ENCODE results near the gene ETHE1. TPM values are rescaled to one million over a fixed set of nuclear protein-coding genes. Genes with fewer than 3 reads are reported as not detected.

ETHE1 gene
- total RNA-seq, 2 experiments from 2014 or later: 104 to 112 TPM

- Mint-ChIP-seq H3K4me3 (peak overlapping the region; percentile 40), H3K27me3 (no peaks in the 10 kb centered on the region), H3K27ac (peak overlapping the region; percentile 95), H3K4me1 (ENCODE audit: low read depth) (peaks cover 38% of the 10 kb centered on the region), H3K36me3 (peaks cover 22% of the 10 kb centered on the region), H3K9me3 (no peaks in the 10 kb centered on the region)
- ChIA-PET POLR2A (interaction anchor here (1.1 kb wide), 1 partner anchor 13 kb away, joined by 3 read pairs; the partner anchor contains the start of genes PINLYP and XRCC1), CTCF (interaction anchor here (1.1 to 1.2 kb wide), 2 partner anchors 8 to 32 kb away, joined by 3 to 4 read pairs; no protein-coding TSS in a partner anchor)
- peak; percentile 86 for DNase-seq
- intact Hi-C loops (cut with micrococcal nuclease): loop anchor here (1.0 to 2.0 kb wide), 4 partner anchors 13 to 56 kb away; partner anchors contain the start of genes IRGQ, PINLYP, XRCC1 and ZNF428
These were observed 35.8 kb upstream of the ETHE1 start for GRCh38 chr19:43562698-43563241.

- no peak for DNase-seq
These were observed 35.3 kb upstream of the ETHE1 start for GRCh38 chr19:43562226-43562697.

GRCh38 chr19:43561139-43561970 is 34.4 kb upstream of the ETHE1 start:
- intact Hi-C loops (cut with micrococcal nuclease): no loop called here
- no peak for DNase-seq
- CTCF ChIA-PET: interaction anchor here (0.7 to 2.3 kb wide), 2 partner anchors 33 to 107 kb away, joined by 4 to 10 read pairs; no protein-coding TSS in a partner anchor
- Mint-ChIP-seq H3K27me3 (no peaks in the 10 kb centered on the region), H3K4me3 (no peak overlapping the region), H3K27ac (peak overlapping the region; percentile 95), H3K36me3 (peaks cover 22% of the 10 kb centered on the region), H3K4me1 (ENCODE audit: low read depth) (peaks cover 38% of the 10 kb centered on the region), H3K9me3 (no peaks in the 10 kb centered on the region)
- POLR2A ChIA-PET: interaction anchor here (0.5 kb wide), 1 partner anchor 185 kb away, joined by 5 read pairs; no protein-coding TSS in a partner anchor

More at GRCh38 chr19:43562226-43562697, 35.3 kb upstream of the ETHE1 start:
- intact Hi-C loops (cut with micrococcal nuclease): loop anchor here (1.0 to 2.0 kb wide), 4 partner anchors 13 to 57 kb away; partner anchors contain the start of genes IRGQ, PINLYP, XRCC1 and ZNF428
- CTCF ChIA-PET: no interaction called here
- Mint-ChIP-seq H3K4me1 (ENCODE audit: low read depth) (peaks cover 40% of the 10 kb centered on the region), H3K4me3 (no peak overlapping the region), H3K9me3 (no peaks in the 10 kb centered on the region), H3K27ac (peak overlapping the region; percentile 95), H3K36me3 (peaks cover 22% of the 10 kb centered on the region), H3K27me3 (no peaks in the 10 kb centered on the region)
- POLR2A ChIA-PET: no interaction called here

- DNase-seq: no peak
- no peak overlapping the region for H3K4me3 Mint-ChIP-seq
- intact Hi-C loops (cut with micrococcal nuclease): no loop called here
- CTCF ChIA-PET: interaction anchor here (1.5 to 2.3 kb wide), 2 partner anchors 34 to 41 kb away, joined by 5 to 10 read pairs; no protein-coding TSS in a partner anchor
- POLR2A ChIA-PET: interaction anchor here (0.5 kb wide), 1 partner anchor 185 kb away, joined by 5 read pairs; no protein-coding TSS in a partner anchor
- no peaks in the 10 kb centered on the region for H3K27me3 Mint-ChIP-seq
- peaks cover 38% of the 10 kb centered on the region for H3K4me1 Mint-ChIP-seq (ENCODE audit: low read depth)
- H3K36me3 Mint-ChIP-seq: peaks cover 22% of the 10 kb centered on the region
- H3K27ac Mint-ChIP-seq: peak overlapping the region; percentile 95
- H3K9me3 Mint-ChIP-seq: no peaks in the 10 kb centered on the region
These were observed 33.7 kb upstream of the ETHE1 start for GRCh38 chr19:43560687-43561086.

GRCh38 chr19:43555185-43555770 is 28.3 kb upstream of the ETHE1 start:
- ChIA-PET POLR2A (interaction anchor here (2.3 kb wide), 1 partner anchor 40 kb away, joined by 11 read pairs; the partner anchor contains the start of genes IRGQ and ZNF576), CTCF (interaction anchor here (0.6 to 6.6 kb wide), 42 partner anchors 8 to 261 kb away, joined by 3 to 145 read pairs (median 6); partner anchors contain the start of genes IRGQ, PHLDB3, PINLYP and XRCC1)
- peak; percentile 87 for DNase-seq
- intact Hi-C loops (cut with micrococcal nuclease): loop anchor here (1.0 to 2.0 kb wide), 2 partner anchors 20 to 41 kb away; partner anchors contain the start of genes IRGQ, PINLYP, XRCC1 and ZNF576
- H3K9me3 Mint-ChIP-seq: no peaks in the 10 kb centered on the region
- peaks cover 23% of the 10 kb centered on the region for H3K36me3 Mint-ChIP-seq
- peak overlapping the region; percentile 38 for H3K27ac Mint-ChIP-seq
- H3K27me3 Mint-ChIP-seq: no peaks in the 10 kb centered on the region
- peaks cover 9% of the 10 kb centered on the region for H3K4me1 Mint-ChIP-seq (ENCODE audit: low read depth)
- H3K4me3 Mint-ChIP-seq: no peak overlapping the region

GRCh38 chr19:43554317-43554895 is 27.4 kb upstream of the ETHE1 start:
- ChIA-PET CTCF (interaction anchor here (1.0 to 6.6 kb wide), 33 partner anchors 7 to 255 kb away, joined by 3 to 145 read pairs (median 6); partner anchors contain the start of genes IRGQ, PHLDB3, PINLYP and XRCC1), POLR2A (interaction anchor here (1.7 to 2.3 kb wide), 2 partner anchors 25 to 41 kb away, joined by 3 to 11 read pairs; partner anchors contain the start of genes IRGQ and ZNF576)
- intact Hi-C loops (cut with micrococcal nuclease): loop anchor here (2.0 kb wide), 1 partner anchor 20 kb away; the partner anchor contains the start of genes PINLYP and XRCC1
- H3K4me3 Mint-ChIP-seq: no peak overlapping the region
- H3K27ac Mint-ChIP-seq: no peak overlapping the region
- peaks cover 23% of the 10 kb centered on the region for H3K36me3 Mint-ChIP-seq
- H3K4me1 Mint-ChIP-seq (ENCODE audit: low read depth): peaks cover 9% of the 10 kb centered on the region
- H3K27me3 Mint-ChIP-seq: no peaks in the 10 kb centered on the region
- no peak for DNase-seq
- H3K9me3 Mint-ChIP-seq: no peaks in the 10 kb centered on the region

- intact Hi-C loops (cut with micrococcal nuclease): loop anchor here (2.0 kb wide), 1 partner anchor 21 kb away; the partner anchor contains the start of genes PINLYP and XRCC1
- no peaks in the 10 kb centered on the region for H3K27me3 Mint-ChIP-seq
- H3K36me3 Mint-ChIP-seq: peaks cover 25% of the 10 kb centered on the region
- ChIA-PET CTCF (interaction anchor here (2.2 to 6.6 kb wide), 5 partner anchors 19 to 114 kb away, joined by 9 to 145 read pairs (median 24); partner anchors contain the start of genes IRGQ, PINLYP, XRCC1 and ZNF575), POLR2A (interaction anchor here (1.2 to 1.7 kb wide), 2 partner anchors 25 to 42 kb away, joined by 3 read pairs; partner anchors contain the start of genes IRGQ and ZNF576)
- H3K27ac Mint-ChIP-seq: no peak overlapping the region
- no peaks in the 10 kb centered on the region for H3K9me3 Mint-ChIP-seq
- no peak for DNase-seq
- no peak overlapping the region for H3K4me3 Mint-ChIP-seq
- peaks cover 9% of the 10 kb centered on the region for H3K4me1 Mint-ChIP-seq (ENCODE audit: low read depth)
These were observed 26.7 kb upstream of the ETHE1 start for GRCh38 chr19:43553656-43554055.

- no peak overlapping the region for H3K27ac Mint-ChIP-seq
- CTCF ChIA-PET: interaction anchor here (5.6 to 6.6 kb wide), 2 partner anchors 18 to 44 kb away, joined by 79 to 145 read pairs; partner anchors contain the start of genes IRGQ, ZNF575 and ZNF576
These were observed 25.6 kb upstream of the ETHE1 start for GRCh38 chr19:43552616-43553015.

GRCh38 chr19:43552198-43552450 is 25.1 kb upstream of the ETHE1 start:
- Mint-ChIP-seq H3K4me3 (no peak overlapping the region), H3K27ac (no peak overlapping the region), H3K36me3 (peaks cover 25% of the 10 kb centered on the region), H3K27me3 (no peaks in the 10 kb centered on the region), H3K4me1 (ENCODE audit: low read depth) (peaks cover 6% of the 10 kb centered on the region), H3K9me3 (no peaks in the 10 kb centered on the region)
- intact Hi-C loops (cut with micrococcal nuclease): no loop called here
- no peak for DNase-seq
- POLR2A ChIA-PET: no interaction called here
- CTCF ChIA-PET: interaction anchor here (5.6 to 6.6 kb wide), 2 partner anchors 17 to 44 kb away, joined by 79 to 145 read pairs; partner anchors contain the start of genes IRGQ, ZNF575 and ZNF576

More at GRCh38 chr19:43552616-43553015, 25.6 kb upstream of the ETHE1 start:
- peaks cover 9% of the 10 kb centered on the region for H3K4me1 Mint-ChIP-seq (ENCODE audit: low read depth)
- no peaks in the 10 kb centered on the region for H3K27me3 Mint-ChIP-seq
- peaks cover 25% of the 10 kb centered on the region for H3K36me3 Mint-ChIP-seq
- H3K9me3 Mint-ChIP-seq: no peaks in the 10 kb centered on the region
- POLR2A ChIA-PET: interaction anchor here (1.2 kb wide), 1 partner anchor 43 kb away, joined by 3 read pairs; the partner anchor contains the start of genes IRGQ and ZNF576
- no peak overlapping the region for H3K4me3 Mint-ChIP-seq
- intact Hi-C loops (cut with micrococcal nuclease): no loop called here
- DNase-seq: no peak

GRCh38 chr19:43551399-43552197 is 24.6 kb upstream of the ETHE1 start:
- H3K9me3 Mint-ChIP-seq: no peaks in the 10 kb centered on the region
- peaks cover 6% of the 10 kb centered on the region for H3K4me1 Mint-ChIP-seq (ENCODE audit: low read depth)
- no peak for DNase-seq
- intact Hi-C loops (cut with micrococcal nuclease): no loop called here
- CTCF ChIA-PET: interaction anchor here (0.6 to 6.6 kb wide), 2 partner anchors 23 to 45 kb away, joined by 3 to 145 read pairs; partner anchors contain the start of genes IRGQ and ZNF576
- H3K27ac Mint-ChIP-seq: no peak overlapping the region
- peaks cover 25% of the 10 kb centered on the region for H3K36me3 Mint-ChIP-seq
- no peak overlapping the region for H3K4me3 Mint-ChIP-seq
- POLR2A ChIA-PET: no interaction called here
- no peaks in the 10 kb centered on the region for H3K27me3 Mint-ChIP-seq
